Measurements from ENCODE around the gene TMEM161A. TPM values are rescaled to one million over a fixed set of nuclear protein-coding genes. Genes with fewer than 3 reads are reported as not detected.

Gene TMEM161A
- total and polyA plus RNA-seq, 9 of the 15 experiments (the other 6 are each of a cell fraction or from before 2014, with no cell fraction given) = 0.63 to 92.3 (median 38.9) TPM

DNA sequence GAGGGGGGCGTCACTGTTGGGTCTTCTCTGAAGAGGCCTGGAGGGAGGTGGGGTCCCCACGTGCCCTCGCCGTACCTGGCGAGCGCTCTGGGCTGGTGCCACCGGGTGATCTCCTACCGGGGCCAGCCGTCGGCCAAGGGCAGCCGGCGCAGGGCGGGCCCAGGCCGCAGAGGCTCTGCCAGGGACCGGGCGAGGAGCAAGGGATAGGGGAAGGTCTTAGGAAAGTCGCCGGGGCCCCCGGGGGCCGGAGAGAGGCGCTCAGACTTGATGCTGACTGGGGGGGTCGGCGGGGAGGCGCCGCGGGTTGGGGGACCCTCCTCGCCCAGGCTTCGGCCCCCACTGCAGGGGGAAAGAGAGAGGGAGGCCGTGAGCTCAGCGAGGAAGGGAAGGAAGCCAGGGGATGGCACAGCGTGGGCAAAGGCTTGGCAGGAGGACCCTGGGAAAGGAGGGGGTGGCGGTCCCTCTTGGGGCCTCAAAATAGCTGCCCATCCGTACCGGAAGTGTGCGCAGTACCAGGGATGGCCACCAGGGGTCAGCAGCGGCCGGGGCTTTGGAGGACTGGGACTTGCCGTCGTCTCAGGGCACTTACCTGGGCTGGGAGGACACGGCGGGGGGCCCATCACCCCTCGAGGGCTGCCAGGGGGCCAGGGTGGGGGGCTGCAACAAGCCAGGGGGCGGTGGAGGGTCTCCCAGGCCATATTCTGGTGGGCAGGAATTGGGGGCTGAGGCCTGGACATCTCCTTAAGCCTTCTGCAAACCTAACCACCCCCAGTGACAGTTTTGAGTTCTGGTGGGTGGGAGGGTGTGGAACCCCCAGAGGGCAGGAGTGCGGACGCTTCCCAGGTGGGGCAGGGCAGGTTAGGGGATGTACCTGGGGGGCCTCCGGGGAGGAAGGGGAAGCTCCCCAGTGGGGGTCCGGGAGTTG, 7.7 kb upstream of the TMEM161A start (continued):
- TF ChIP-seq, protein P1, sequence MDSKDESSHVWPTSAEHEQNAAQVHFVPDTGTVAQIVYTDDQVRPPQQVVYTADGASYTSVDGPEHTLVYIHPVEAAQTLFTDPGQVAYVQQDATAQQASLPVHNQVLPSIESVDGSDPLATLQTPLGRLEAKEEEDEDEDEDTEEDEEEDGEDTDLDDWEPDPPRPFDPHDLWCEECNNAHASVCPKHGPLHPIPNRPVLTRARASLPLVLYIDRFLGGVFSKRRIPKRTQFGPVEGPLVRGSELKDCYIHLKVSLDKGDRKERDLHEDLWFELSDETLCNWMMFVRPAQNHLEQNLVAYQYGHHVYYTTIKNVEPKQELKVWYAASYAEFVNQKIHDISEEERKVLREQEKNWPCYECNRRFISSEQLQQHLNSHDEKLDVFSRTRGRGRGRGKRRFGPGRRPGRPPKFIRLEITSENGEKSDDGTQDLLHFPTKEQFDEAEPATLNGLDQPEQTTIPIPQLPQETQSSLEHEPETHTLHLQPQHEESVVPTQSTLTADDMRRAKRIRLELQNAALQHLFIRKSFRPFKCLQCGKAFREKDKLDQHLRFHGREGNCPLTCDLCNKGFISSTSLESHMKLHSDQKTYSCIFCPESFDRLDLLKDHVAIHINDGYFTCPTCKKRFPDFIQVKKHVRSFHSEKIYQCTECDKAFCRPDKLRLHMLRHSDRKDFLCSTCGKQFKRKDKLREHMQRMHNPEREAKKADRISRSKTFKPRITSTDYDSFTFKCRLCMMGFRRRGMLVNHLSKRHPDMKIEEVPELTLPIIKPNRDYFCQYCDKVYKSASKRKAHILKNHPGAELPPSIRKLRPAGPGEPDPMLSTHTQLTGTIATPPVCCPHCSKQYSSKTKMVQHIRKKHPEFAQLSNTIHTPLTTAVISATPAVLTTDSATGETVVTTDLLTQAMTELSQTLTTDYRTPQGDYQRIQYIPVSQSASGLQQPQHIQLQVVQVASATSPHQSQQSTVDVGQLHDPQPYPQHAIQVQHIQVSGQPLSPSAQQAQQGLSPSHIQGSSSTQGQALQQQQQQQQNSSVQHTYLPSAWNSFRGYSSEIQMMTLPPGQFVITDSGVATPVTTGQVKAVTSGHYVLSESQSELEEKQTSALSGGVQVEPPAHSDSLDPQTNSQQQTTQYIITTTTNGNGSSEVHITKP (IDR thresholded peaks at IDR 0.05; ENCODE audit: partially characterized antibody) = no peak
- TF ChIP-seq NR3C1 (CRISPR knock-in tag; IDR thresholded peaks at IDR 0.05) = no peak
- TF ChIP-seq ZKSCAN3 (CRISPR knock-in tag; IDR thresholded peaks at IDR 0.05) = no peak
- TF ChIP-seq, protein P2, sequence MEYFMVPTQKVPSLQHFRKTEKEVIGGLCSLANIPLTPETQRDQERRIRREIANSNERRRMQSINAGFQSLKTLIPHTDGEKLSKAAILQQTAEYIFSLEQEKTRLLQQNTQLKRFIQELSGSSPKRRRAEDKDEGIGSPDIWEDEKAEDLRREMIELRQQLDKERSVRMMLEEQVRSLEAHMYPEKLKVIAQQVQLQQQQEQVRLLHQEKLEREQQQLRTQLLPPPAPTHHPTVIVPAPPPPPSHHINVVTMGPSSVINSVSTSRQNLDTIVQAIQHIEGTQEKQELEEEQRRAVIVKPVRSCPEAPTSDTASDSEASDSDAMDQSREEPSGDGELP (CRISPR knock-in tag; IDR thresholded peaks at IDR 0.05; ENCODE audit: borderline replicate concordance) = peak; percentile 59; the same call in 1 of the 2 replicates
- peak; percentile 14; the same call in 1 of the 2 replicates for TF ChIP-seq ZNF384 (IDR thresholded peaks at IDR 0.05; ENCODE audit: low read depth, low read length)
- no peak for TF ChIP-seq FOXP4 (CRISPR knock-in tag; IDR thresholded peaks at IDR 0.05; ENCODE audit: borderline replicate concordance)
- no peak for TF ChIP-seq RUNX1 (IDR thresholded peaks at IDR 0.05; ENCODE audit: low read depth)
- no peak for TF ChIP-seq ZNF197 (CRISPR knock-in tag; IDR thresholded peaks at IDR 0.05; ENCODE audit: low read depth)
- TF ChIP-seq, protein P3, sequence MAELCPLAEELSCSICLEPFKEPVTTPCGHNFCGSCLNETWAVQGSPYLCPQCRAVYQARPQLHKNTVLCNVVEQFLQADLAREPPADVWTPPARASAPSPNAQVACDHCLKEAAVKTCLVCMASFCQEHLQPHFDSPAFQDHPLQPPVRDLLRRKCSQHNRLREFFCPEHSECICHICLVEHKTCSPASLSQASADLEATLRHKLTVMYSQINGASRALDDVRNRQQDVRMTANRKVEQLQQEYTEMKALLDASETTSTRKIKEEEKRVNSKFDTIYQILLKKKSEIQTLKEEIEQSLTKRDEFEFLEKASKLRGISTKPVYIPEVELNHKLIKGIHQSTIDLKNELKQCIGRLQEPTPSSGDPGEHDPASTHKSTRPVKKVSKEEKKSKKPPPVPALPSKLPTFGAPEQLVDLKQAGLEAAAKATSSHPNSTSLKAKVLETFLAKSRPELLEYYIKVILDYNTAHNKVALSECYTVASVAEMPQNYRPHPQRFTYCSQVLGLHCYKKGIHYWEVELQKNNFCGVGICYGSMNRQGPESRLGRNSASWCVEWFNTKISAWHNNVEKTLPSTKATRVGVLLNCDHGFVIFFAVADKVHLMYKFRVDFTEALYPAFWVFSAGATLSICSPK (IDR thresholded peaks at IDR 0.05; ENCODE audit: borderline replicate concordance) = no peak
- TF ChIP-seq BRF1 (IDR thresholded peaks at IDR 0.05; ENCODE audit: borderline replicate concordance, extremely low read depth, insufficient read length) = no peak
- no peak for TF ChIP-seq PATZ1 (CRISPR knock-in tag; IDR thresholded peaks at IDR 0.05; ENCODE audit: borderline replicate concordance)
- TF ChIP-seq ZNF124 (CRISPR knock-in tag; IDR thresholded peaks at IDR 0.05) = no peak
- TF ChIP-seq CCNT2 (IDR thresholded peaks at IDR 0.05; ENCODE audit: borderline replicate concordance, extremely low read depth, insufficient read length, low read depth, low read length) = no peak
